Muscle layer of colon (tissue), 2 donors: ENCODE data around the gene MMP24.

Source experiments
- H3K27ac ChIP-seq: one replicate; pipeline ENCODE4 v1.7.0; 2013; ENCODE audit warnings: low read depth, mild to moderate bottlenecking, low read length, moderate library complexity
- H3K27me3 ChIP-seq, 2 donors: one replicate each; pipeline ENCODE4 v1.7.0; 2013; ENCODE audit warnings: low read length in 2 of 2, mild to moderate bottlenecking in 2 of 2; ENCODE audit not compliant: insufficient read depth in 2 of 2, control insufficient read depth in 1 of 2
- H3K36me3 ChIP-seq: one replicate; pipeline ENCODE4 v1.7.0; 2013; ENCODE audit warnings: mild to moderate bottlenecking, low read length; ENCODE audit not compliant: insufficient read depth
- H3K4me1 ChIP-seq: one replicate; pipeline ENCODE4 v1.7.0; 2013; ENCODE audit warnings: mild to moderate bottlenecking, low read length; ENCODE audit not compliant: insufficient read depth
- H3K4me3 ChIP-seq, 2 donors: one replicate each; pipeline ENCODE4 v1.7.0; 2013; ENCODE audit warnings: low read length in 2 of 2, low read depth in 1 of 2, mild to moderate bottlenecking in 1 of 2, moderate library complexity in 1 of 2
- H3K9ac ChIP-seq: one replicate; pipeline ENCODE4 v1.7.0; 2013; ENCODE audit warnings: low read length
- H3K9me3 ChIP-seq: one replicate; pipeline ENCODE4 v1.7.0; 2013; ENCODE audit warnings: mild to moderate bottlenecking, low read length
- donor health status: abdominal sarcoma.
- donor health status: Adenocarcinoma of cecum.

MMP24 gene

DNA sequence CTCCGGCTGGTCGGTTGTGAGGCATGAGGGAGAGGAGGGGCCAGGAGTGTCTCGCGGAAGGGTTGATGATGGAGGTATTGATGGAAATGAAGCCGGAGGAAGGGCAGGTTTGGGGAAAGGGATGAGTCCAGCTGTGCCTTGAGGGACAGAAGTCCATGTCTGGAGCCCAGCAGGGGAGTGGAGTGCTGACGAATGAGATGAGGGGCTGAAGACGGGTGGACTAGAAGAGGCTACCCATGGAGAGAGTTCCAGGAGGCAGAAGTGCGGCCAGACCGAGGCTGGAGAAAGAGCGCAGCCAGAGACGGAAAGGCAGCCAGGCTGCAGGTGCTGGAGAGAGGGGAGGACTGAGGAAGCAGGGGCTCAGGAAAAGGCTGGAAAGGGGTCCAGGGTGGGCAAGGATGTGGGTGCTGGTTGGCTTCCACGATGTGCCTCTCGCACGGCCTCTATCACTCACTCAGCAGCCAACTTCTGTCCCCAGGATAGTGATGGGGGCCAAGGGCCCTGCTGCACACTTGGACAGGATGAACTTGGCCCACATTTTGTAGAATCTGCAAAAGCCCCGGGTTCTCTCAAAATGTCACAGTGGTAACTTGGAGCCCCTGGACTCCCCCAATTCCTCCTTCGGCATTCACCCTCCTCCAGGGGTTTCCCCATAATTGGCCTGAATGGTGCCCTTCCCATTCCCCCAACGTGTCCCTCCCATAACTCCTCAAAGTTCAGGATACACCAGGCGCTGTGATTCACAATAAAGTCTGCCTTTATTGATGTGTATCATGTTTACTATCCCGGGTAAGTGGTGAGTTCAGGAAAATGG lies 58.7 kb downstream of the MMP24 start:
- Histone ChIP-seq H3K27ac (peak overlapping the region; percentile 78), H3K4me1 (peaks cover 7% of the 10 kb centered on the region), H3K27me3 (no peaks in the 10 kb centered on the region), H3K9me3 (no peaks in the 10 kb centered on the region), H3K36me3 (peaks cover 6% of the 10 kb centered on the region), H3K9ac (peak overlapping the region; percentile 80), H3K4me3 (peak overlapping the region; percentile 85 to 94)

DNA sequence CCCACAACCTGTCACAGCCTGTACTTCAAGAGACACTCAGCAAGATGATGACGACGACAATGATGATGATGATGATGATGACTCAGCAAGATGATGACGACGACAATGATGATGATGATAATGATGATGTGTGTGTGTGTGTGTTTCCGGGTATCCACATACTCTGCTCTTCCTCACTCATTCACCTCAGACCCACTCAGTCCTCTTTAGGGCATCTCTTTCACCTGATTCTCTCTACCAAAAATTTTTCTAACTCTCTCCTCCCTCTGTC lies 59.3 kb downstream of the MMP24 start:
- H3K4me1 ChIP-seq = peaks cover 7% of the 10 kb centered on the region
- H3K27ac ChIP-seq = no peak overlapping the region
- no peaks in the 10 kb centered on the region for H3K9me3 ChIP-seq
- no peak overlapping the region for H3K4me3 ChIP-seq
- H3K36me3 ChIP-seq = peaks cover under 1% of the 10 kb centered on the region
- H3K27me3 ChIP-seq = no peaks in the 10 kb centered on the region
- no peak overlapping the region for H3K9ac ChIP-seq

DNA sequence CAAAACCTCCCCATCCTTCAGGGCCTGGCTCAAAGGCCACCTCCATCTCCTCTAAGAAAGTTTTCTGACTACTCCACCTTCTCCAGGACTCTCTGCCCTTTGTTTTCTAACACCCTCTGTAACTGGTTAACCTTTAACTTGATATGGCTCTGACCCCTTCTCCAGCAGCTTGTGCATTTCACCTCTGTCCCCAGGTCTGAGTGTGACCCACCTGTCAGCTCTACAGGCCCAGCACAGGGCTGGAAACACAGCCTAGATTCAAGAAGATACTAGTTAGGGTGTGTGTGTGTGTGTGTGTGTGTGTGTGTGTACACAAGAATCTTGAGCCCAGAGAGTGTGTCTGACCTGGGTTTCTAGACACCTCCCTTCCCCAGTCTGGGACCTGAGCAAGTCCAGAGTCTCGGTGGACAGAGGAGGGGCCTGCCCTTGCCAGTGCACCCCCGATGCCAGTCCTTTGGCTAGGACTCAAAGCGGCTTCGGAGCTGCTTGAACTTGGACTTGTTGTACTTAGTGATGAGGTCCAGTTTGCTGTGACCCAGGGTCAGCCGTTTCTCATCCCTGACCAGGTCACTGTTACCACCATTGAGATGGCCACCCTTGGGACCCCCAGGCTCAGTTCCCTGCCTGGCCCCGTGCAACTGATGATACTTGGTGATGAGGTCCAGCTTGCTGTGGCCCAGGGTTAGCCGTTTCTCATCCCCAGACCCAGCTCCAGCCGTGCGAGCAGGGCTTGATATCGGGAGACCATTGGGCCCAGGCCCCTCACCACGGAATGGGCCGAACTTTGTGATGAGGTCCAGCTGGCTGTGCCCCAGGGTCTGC lies 59.8 kb downstream of the MMP24 start:
- peaks cover 7% of the 10 kb centered on the region for H3K4me1 ChIP-seq
- H3K9me3 ChIP-seq = no peaks in the 10 kb centered on the region
- H3K27me3 ChIP-seq = no peaks in the 10 kb centered on the region
- no peak overlapping the region for H3K9ac ChIP-seq
- no peak overlapping the region for H3K27ac ChIP-seq
- no peaks in the 10 kb centered on the region for H3K36me3 ChIP-seq
- no peak overlapping the region for H3K4me3 ChIP-seq

DNA sequence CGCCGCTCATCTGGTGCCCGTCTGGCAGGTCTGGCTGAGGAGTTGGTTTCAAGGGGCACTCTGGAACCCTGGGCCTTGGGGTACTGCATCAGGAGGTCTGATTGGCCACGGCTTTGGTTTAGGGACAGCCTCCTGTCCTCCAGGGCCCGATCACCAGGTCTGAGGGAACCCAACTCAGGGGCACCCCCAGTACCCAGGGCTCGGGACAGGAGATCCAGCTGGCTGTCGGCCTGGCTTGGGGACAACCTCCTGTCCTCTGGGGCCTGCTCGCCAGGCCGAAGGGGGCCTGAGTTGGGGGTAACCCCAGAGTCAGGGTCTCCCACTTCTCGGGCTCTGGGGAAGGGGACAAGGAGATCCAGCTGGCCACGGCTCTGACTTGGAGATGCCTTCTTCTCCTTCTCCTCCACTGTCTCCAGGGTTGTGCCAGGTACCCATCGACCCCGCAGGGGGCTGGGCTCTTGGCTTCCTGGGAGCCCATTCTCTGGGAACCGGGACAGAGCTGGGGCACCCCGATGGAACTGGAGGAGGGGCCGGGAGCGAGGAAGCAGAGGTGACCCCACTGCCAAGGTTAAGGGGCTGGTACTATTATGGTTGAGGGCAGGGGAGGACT lies 60.5 kb downstream of the MMP24 start:
- H3K4me3 ChIP-seq = no peak overlapping the region
- H3K4me1 ChIP-seq = peaks cover 7% of the 10 kb centered on the region
- H3K27ac ChIP-seq = no peak overlapping the region
- no peaks in the 10 kb centered on the region for H3K9me3 ChIP-seq
- no peaks in the 10 kb centered on the region for H3K27me3 ChIP-seq
- H3K9ac ChIP-seq = no peak overlapping the region
- H3K36me3 ChIP-seq = no peaks in the 10 kb centered on the region

DNA sequence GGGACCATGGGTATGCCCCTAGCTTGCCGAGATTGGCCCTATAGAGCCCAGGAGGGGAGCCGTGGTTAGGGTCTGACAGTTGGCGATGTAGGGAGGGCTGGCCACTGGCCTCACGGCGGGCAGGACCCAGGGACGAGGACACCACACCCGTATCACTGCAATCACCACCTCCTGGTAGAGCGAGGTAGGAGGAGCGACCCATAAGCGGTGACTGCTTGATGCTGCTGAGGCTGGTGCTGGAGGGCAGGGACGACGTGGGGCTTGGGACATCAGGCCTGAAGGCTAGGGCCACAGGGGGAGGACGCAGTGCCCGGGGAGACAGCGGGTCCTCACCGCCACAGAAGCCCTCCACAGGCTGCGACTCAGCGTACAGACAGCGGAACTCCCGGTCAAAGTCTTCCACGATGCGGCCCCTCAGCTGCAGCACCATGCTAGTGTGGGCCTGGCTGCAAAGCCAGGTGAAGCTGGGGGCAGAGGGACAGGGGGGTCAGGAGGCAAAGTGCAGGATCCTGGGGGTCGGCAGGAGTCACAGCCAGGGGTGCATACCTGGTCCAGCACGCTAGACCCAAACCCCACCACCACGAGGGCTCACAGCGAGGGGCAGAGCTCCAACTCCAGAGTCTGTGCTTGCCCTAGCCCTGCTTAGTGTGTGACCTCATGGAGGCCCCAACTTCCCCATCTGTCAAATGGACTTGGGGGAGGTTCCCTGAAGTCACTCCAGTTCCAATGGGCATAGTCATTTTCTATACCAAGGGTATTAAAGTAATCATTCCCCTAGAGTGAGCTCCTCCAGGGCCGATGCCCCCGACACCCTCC lies 61.2 kb downstream of the MMP24 start:
- H3K9me3 ChIP-seq = no peaks in the 10 kb centered on the region
- no peaks in the 10 kb centered on the region for H3K27me3 ChIP-seq
- H3K9ac ChIP-seq = no peak overlapping the region
- H3K27ac ChIP-seq = no peak overlapping the region
- no peak overlapping the region for H3K4me3 ChIP-seq
- H3K36me3 ChIP-seq = no peaks in the 10 kb centered on the region
- peaks cover 7% of the 10 kb centered on the region for H3K4me1 ChIP-seq

DNA sequence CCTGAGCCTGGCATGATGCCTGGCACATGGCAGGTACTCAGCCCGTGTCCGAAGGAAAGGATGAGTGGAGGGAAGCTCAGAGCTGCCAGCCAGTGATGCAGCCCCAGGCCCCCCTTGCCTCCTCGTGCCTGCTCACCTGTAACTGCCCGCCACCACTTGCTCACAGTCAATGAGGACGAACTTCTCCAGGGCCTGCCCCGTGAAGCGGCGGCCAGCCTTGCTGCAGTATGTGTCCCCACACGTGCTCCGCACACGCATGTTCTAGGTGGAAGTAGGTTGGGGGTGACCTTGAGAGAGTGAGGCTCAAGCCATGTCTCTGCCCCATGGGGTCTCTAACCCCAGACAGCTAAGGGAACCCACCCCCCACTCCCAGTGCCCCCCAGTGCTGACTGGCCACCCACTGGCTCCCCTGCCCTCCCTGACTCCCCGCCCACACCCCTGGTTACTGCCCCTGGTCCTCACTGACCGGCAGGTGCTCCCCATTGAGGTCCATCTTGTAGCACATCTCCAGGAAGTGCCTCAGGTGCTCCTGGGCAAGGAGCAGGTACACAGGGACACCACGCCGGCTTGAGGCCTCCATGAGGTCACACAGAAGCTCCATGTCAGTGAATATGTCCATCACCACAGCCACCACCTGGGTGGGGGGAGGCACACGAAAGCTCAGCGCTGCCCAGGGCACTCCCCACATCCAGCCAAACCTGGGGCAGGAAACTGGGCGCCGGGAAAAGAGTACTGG lies 62.0 kb downstream of the MMP24 start:
- Histone ChIP-seq H3K9ac (no peak overlapping the region), H3K27me3 (peaks cover 0 to 1% of the 10 kb centered on the region in 2 donors), H3K9me3 (no peaks in the 10 kb centered on the region), H3K4me3 (no peak overlapping the region), H3K4me1 (peaks cover 4% of the 10 kb centered on the region), H3K36me3 (no peaks in the 10 kb centered on the region), H3K27ac (no peak overlapping the region)

DNA sequence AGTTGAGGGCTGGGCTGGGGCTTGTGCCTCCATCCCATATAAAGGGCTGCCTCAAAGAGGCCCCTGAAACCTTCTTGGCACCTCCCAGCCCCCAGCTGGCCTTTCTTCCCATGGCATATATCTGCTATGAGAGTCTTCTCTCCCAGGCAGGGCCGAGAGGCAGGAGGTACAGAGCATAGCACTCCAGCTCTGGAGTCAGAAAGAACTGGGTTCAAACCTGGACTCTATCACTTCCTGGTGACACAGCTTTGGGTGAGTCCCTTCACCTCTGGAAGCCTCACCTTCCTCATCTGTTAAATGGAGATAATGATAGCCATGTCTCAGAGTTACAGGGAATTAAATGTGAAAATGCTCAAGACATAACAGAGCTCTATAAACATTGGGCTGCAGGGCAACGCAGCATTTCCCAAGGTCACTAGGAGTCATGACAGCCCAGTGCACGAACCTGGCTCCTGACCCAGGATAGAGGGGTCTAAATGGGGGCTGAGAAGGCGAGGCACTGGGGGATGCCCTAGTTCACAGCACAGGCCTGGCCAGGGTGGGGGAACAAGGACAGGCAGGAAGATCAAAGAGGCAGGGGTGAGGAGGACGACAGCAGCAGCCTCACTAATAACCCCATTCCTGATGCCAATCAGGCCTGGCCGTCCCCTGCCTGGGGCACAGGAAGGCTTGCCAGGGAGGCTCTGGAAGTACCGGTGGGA lies 63.8 kb downstream of the MMP24 start:
- no peak overlapping the region for H3K9ac ChIP-seq
- no peaks in the 10 kb centered on the region for H3K9me3 ChIP-seq
- H3K27ac ChIP-seq = no peak overlapping the region
- no peak overlapping the region for H3K4me3 ChIP-seq
- H3K36me3 ChIP-seq = no peaks in the 10 kb centered on the region
- H3K27me3 ChIP-seq = peaks cover 0 to 7% of the 10 kb centered on the region in 2 donors
- no peaks in the 10 kb centered on the region for H3K4me1 ChIP-seq

DNA sequence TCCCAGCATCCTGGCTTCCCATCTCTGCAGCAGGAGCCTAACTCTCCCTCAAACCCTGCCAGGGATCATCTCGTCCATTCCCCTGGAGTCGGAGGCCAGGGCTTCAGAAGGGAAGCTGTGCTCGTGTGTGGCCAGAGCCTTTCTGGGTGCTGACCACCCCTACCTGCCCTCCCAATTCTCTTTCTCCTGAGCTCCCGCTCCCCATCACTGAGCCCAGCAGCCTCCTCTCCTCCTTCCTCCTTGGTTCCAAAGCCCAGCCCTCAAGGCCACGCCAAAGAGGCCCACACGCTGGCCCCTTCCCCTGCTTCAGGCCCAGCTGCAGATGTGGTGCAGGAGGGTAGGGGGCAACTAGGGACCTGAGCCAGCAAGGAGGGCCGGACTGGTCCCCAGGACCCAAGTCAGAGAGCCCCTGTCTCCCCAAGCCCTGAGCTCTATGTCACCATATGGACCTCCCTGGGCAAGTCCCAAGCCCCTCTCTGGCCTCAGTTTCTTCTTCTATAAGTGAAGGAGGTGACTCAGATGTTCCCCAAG lies 64.5 kb downstream of the MMP24 start:
- Histone ChIP-seq H3K4me1 (no peaks in the 10 kb centered on the region), H3K27ac (no peak overlapping the region), H3K27me3 (peaks cover 0 to 8% of the 10 kb centered on the region in 2 donors), H3K9me3 (no peaks in the 10 kb centered on the region), H3K9ac (no peak overlapping the region), H3K4me3 (no peak overlapping the region), H3K36me3 (no peaks in the 10 kb centered on the region)

DNA sequence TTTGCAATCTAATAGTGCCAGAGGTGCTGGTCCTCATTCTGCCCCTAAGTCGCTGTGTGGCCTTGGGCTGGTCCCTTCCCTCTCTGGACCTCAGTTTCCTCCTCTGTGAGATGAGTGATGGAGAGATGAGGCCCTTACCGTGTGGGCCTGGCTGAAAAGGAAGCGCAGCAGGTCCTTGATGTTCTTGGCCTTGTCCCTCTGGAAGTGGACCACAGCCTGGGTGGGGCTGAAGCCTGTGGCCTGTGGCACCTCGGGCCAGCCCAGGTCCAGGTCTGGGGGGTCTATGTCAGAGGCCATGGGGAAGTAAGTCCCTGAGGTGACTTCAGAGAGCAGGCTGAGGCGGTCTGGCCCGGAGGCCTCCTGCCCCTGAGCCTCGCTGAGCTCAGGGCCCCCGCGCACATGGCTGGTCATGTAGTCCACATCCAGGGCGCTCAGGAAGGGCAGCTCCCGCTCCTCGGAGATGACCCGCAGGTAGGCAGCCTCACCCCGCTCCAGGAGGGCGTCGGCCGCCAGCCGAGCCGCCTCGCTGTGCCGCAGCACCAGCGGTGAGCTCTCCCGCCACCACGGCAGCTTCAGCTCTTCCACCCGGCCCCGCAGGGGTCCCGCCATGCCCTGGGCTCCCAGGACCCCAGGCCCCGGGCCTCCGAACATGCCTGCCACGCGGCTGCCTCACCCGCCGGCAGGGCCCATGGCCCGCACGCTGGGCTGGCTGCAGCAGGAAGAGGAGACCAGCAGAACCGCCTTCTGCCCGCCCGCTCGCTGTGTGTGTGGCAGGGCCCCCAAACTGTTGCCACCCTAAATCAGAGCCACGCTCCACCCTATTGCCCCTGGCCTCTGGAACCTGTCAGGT lies 65.4 kb downstream of the MMP24 start, which contains the start of gene FAM83C:
Gene FAM83C (minus strand): TSS at position 772 of the 850 bp plus-strand sequence. CDS start 121 bp downstream, at position 651.
- Histone ChIP-seq H3K9me3 (no peaks in the 10 kb centered on the region), H3K27ac (no peak within 1 kb of the TSS), H3K36me3 (no peaks in the 10 kb centered on the region), H3K27me3 (peaks cover 0 to 12% of the 10 kb centered on the region in 2 donors), H3K4me1 (no peaks in the 10 kb centered on the region), H3K9ac (no peak within 1 kb of the TSS), H3K4me3 (no peak within 1 kb of the TSS)
